ENCODE data around the gene ANKRD33B. TPM values are rescaled to one million over a fixed set of nuclear protein-coding genes. Genes with fewer than 3 reads are reported as not detected.

Gene ANKRD33B
- total RNA-seq, 1 experiment from 2014 or later = 10.9 TPM

DNA sequence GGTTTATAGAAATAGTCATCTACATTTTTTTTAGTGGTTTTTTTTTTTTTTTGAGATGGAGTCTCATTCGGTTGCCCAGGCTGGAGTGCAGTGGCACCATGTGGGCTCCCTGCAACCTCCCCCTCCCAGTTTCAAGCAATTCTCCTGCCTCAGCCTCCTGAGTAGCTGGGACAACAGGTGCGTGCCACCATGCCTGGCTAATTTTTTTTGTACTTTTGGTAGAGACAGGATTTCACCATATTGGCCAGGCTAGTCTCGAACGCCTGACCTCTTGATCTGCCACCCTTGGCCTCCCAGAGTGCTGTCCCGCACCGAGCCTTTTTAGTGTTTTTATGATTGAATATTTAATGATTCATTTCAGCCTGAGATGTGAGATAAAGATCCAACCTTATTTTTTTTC, 27.3 kb downstream of the ANKRD33B start:
- no peak for TF ChIP-seq POLR2AphosphoS5 (IDR thresholded peaks at IDR 0.05; ENCODE audit: low read depth, low read length)
- no peak for TF ChIP-seq SRF (IDR thresholded peaks at IDR 0.05; ENCODE audit: low read depth)
- no peak for TF ChIP-seq EZH2phosphoT487 (IDR thresholded peaks at IDR 0.05; ENCODE audit: borderline replicate concordance)
- no peak for TF ChIP-seq EZH2 (IDR thresholded peaks at IDR 0.05)
- no peak for TF ChIP-seq RAD21 (IDR thresholded peaks at IDR 0.05; ENCODE audit: low read depth)
- TF ChIP-seq ZBTB33 (IDR thresholded peaks at IDR 0.05; ENCODE audit: extremely low read depth, insufficient replicate concordance, low read length) = no peak
- TF ChIP-seq, protein P1, sequence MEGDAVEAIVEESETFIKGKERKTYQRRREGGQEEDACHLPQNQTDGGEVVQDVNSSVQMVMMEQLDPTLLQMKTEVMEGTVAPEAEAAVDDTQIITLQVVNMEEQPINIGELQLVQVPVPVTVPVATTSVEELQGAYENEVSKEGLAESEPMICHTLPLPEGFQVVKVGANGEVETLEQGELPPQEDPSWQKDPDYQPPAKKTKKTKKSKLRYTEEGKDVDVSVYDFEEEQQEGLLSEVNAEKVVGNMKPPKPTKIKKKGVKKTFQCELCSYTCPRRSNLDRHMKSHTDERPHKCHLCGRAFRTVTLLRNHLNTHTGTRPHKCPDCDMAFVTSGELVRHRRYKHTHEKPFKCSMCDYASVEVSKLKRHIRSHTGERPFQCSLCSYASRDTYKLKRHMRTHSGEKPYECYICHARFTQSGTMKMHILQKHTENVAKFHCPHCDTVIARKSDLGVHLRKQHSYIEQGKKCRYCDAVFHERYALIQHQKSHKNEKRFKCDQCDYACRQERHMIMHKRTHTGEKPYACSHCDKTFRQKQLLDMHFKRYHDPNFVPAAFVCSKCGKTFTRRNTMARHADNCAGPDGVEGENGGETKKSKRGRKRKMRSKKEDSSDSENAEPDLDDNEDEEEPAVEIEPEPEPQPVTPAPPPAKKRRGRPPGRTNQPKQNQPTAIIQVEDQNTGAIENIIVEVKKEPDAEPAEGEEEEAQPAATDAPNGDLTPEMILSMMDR (IDR thresholded peaks at IDR 0.05 in 2 of 3, conservative IDR thresholded peaks at IDR 0.05 in 1 of 3; ENCODE audit: borderline replicate concordance in 1 of 3, insufficient read depth in 1 of 3, low read depth in 2 of 3, low read length in 2 of 3) = no peak
- no peak for TF ChIP-seq CBX3 (IDR thresholded peaks at IDR 0.05; ENCODE audit: low read depth)
- no peak for TF ChIP-seq POLR2A (IDR thresholded peaks at IDR 0.05; ENCODE audit: borderline replicate concordance, extremely low read depth, insufficient read depth, insufficient read length)
- TF ChIP-seq, protein P2, sequence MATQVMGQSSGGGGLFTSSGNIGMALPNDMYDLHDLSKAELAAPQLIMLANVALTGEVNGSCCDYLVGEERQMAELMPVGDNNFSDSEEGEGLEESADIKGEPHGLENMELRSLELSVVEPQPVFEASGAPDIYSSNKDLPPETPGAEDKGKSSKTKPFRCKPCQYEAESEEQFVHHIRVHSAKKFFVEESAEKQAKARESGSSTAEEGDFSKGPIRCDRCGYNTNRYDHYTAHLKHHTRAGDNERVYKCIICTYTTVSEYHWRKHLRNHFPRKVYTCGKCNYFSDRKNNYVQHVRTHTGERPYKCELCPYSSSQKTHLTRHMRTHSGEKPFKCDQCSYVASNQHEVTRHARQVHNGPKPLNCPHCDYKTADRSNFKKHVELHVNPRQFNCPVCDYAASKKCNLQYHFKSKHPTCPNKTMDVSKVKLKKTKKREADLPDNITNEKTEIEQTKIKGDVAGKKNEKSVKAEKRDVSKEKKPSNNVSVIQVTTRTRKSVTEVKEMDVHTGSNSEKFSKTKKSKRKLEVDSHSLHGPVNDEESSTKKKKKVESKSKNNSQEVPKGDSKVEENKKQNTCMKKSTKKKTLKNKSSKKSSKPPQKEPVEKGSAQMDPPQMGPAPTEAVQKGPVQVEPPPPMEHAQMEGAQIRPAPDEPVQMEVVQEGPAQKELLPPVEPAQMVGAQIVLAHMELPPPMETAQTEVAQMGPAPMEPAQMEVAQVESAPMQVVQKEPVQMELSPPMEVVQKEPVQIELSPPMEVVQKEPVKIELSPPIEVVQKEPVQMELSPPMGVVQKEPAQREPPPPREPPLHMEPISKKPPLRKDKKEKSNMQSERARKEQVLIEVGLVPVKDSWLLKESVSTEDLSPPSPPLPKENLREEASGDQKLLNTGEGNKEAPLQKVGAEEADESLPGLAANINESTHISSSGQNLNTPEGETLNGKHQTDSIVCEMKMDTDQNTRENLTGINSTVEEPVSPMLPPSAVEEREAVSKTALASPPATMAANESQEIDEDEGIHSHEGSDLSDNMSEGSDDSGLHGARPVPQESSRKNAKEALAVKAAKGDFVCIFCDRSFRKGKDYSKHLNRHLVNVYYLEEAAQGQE (IDR thresholded peaks at IDR 0.05; ENCODE audit: low read depth) = no peak
- TF ChIP-seq ATF3 (IDR thresholded peaks at IDR 0.05) = no peak
- intact Hi-C loops (cut with micrococcal nuclease) = no loop called here
- ChIA-PET RAD21 (ENCODE audit: low non-redundant PET in 1 of 2, low total read pairs in 2 of 2, uncharacterized antibody in 2 of 2, unreplicated experiment in 2 of 2) (no interaction called here), CTCF (interaction anchor here (2.0 kb wide), 1 partner anchor 37 kb away, joined by 6 read pairs; no protein-coding TSS in a partner anchor), POLR2A (no interaction called here)
- Histone ChIP-seq H2AFZ (ENCODE audit: low read depth, low read length, poor library complexity, severe bottlenecking) (no peak overlapping the region), H3K4me2 (ENCODE audit: low read length) (peak overlapping the region; percentile 15; the same call in 1 of the 2 replicates), H3K36me3 (ENCODE audit: control insufficient read depth in 1 of 2, insufficient read depth in 2 of 2, low read length in 2 of 2) (no peaks in the 10 kb centered on the region), H3K9me3 (ENCODE audit: control insufficient read depth in 1 of 2, insufficient read depth in 1 of 2, low read depth in 1 of 2, low read length in 2 of 2) (no peaks in the 10 kb centered on the region), H3K4me1 (ENCODE audit: control insufficient read depth in 1 of 2, insufficient read depth in 2 of 2, low read length in 2 of 2) (peaks cover 24 to 69% of the 10 kb centered on the region in 2 experiments), H3K9ac (ENCODE audit: low read length) (0 out of 2 replicates have a peak overlapping the region, but pooled peaks have one; percentile 7), H3K79me2 (ENCODE audit: insufficient read depth, low read length) (peaks cover 70% of the 10 kb centered on the region), H3K9me2 (ENCODE audit: insufficient read depth) (no peaks in the 10 kb centered on the region), H3K4me3 (replicated peaks in 1 of 2; ENCODE audit: low read depth in 1 of 2, low read length in 2 of 2) (no peak overlapping the region), H3K27ac (ENCODE audit: low read depth, low read length) (no peak overlapping the region), H3K27me3 (ENCODE audit: insufficient read depth, low read length) (no peaks in the 10 kb centered on the region), H4K20me1 (ENCODE audit: insufficient read depth) (no peaks in the 10 kb centered on the region)
- ATAC-seq (no peak), DNase-seq (ENCODE audit: low read depth, low spot score) (no peak)
- no TSS peak for BruUV-seq (replicated peaks)

Data from HCT116 (cell line).